ENCODE results near the gene AACS. TPM values are rescaled to one million over a fixed set of nuclear protein-coding genes. Genes with fewer than 3 reads are reported as not detected.

The AACS gene
- polyA plus RNA-seq, 2 of the 4 experiments (the other 2 are of a cell fraction): 18.6 to 20.4 TPM

DNA sequence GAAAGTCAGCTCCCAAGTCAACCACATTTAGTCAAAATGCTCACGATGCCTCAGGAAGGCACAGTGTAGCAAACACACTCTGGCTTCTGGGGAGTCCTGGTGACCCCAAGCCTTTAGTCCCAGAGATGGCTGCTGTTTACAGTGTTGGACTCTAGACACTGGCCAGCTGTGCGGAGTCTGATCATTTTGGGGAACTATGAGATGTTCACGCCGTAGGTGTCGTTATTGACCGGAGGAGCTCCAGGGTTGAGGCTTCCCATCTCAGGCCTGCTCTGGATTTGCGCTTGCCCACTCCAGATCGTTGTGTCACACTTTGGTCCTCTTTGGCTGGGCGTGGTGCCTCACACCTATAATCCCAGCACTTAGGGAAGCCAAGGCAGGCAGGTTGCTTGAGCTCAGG is 44.1 kb upstream of the AACS start:
- FAIRE-seq (no peak), ATAC-seq (no peak), DNase-seq (ENCODE audit: low read depth in 1 of 2, low spot score in 1 of 2) (no peak)
- CTCF ChIA-PET: interaction anchor here (1.5 kb wide), 1 partner anchor 23 kb away, joined by 5 read pairs; no protein-coding TSS in a partner anchor
- TF ChIP-seq, protein P1, sequence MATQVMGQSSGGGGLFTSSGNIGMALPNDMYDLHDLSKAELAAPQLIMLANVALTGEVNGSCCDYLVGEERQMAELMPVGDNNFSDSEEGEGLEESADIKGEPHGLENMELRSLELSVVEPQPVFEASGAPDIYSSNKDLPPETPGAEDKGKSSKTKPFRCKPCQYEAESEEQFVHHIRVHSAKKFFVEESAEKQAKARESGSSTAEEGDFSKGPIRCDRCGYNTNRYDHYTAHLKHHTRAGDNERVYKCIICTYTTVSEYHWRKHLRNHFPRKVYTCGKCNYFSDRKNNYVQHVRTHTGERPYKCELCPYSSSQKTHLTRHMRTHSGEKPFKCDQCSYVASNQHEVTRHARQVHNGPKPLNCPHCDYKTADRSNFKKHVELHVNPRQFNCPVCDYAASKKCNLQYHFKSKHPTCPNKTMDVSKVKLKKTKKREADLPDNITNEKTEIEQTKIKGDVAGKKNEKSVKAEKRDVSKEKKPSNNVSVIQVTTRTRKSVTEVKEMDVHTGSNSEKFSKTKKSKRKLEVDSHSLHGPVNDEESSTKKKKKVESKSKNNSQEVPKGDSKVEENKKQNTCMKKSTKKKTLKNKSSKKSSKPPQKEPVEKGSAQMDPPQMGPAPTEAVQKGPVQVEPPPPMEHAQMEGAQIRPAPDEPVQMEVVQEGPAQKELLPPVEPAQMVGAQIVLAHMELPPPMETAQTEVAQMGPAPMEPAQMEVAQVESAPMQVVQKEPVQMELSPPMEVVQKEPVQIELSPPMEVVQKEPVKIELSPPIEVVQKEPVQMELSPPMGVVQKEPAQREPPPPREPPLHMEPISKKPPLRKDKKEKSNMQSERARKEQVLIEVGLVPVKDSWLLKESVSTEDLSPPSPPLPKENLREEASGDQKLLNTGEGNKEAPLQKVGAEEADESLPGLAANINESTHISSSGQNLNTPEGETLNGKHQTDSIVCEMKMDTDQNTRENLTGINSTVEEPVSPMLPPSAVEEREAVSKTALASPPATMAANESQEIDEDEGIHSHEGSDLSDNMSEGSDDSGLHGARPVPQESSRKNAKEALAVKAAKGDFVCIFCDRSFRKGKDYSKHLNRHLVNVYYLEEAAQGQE (IDR thresholded peaks at IDR 0.05): no peak
- TF ChIP-seq HDAC2 (IDR thresholded peaks at IDR 0.05): no peak
- no peak for TF ChIP-seq ZC3H11A (IDR thresholded peaks at IDR 0.05)
- POLR2A ChIA-PET: no interaction called here
- no peak overlapping the region for H3K27ac ChIP-seq
- 0 out of 3 replicates have a peak, but pooled peaks cover 2% of the 10 kb centered on the region for H3K9me3 ChIP-seq
- no peaks in the 10 kb centered on the region for H3K4me1 ChIP-seq
- no peak overlapping the region for H3K4me3 ChIP-seq
- WGBS (ENCODE audit: missing lambda C conversion rate): 94% methylated on average over 9 of the region's 9 CpGs
- H3K4me2 ChIP-seq: no peak overlapping the region

DNA sequence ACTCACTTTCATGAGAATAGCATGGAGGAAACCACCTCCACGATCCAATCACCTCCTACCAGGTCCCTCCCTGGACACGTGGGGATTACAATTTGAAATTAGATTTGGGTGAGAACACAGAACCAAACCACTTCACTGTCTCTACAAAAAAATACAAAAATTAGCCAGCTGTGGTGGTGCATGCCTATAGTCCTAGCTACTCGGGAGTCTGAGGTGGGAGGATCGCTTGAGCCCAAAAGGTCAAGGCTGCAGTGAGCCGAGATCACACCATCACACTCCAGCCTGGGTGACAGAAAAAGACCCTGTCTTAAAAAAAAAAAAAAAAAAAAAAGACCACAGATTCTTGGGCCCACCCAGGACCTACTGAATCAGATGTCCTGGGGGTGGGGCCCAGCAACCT is 43.5 kb upstream of the AACS start:
- Histone ChIP-seq H3K4me2 (no peak overlapping the region), H3K27ac (no peak overlapping the region), H3K4me3 (no peak overlapping the region), H3K4me1 (no peaks in the 10 kb centered on the region), H3K9me3 (0 out of 3 replicates have a peak, but pooled peaks cover 2% of the 10 kb centered on the region)
- TF ChIP-seq MAFK (IDR thresholded peaks at IDR 0.05; ENCODE audit: partially characterized antibody) (no peak), JUN (IDR thresholded peaks at IDR 0.05) (no peak), ZC3H11A (IDR thresholded peaks at IDR 0.05) (no peak), CHD4 (IDR thresholded peaks at IDR 0.05; ENCODE audit: borderline replicate concordance) (no peak), EHMT2 (IDR thresholded peaks at IDR 0.05; ENCODE audit: low read depth) (no peak), HOXB13 (CRISPR knock-in tag; IDR thresholded peaks at IDR 0.05; ENCODE audit: low read depth) (no peak), ZFP36 (IDR thresholded peaks at IDR 0.05; ENCODE audit: borderline replicate concordance, partially characterized antibody) (no peak), KDM5A (IDR thresholded peaks at IDR 0.05) (no peak)
- TF ChIP-seq, protein P2, sequence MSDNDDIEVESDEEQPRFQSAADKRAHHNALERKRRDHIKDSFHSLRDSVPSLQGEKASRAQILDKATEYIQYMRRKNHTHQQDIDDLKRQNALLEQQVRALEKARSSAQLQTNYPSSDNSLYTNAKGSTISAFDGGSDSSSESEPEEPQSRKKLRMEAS (IDR thresholded peaks at IDR 0.05): no peak
- TF ChIP-seq, protein P3, sequence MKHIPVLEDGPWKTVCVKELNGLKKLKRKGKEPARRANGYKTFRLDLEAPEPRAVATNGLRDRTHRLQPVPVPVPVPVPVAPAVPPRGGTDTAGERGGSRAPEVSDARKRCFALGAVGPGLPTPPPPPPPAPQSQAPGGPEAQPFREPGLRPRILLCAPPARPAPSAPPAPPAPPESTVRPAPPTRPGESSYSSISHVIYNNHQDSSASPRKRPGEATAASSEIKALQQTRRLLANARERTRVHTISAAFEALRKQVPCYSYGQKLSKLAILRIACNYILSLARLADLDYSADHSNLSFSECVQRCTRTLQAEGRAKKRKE (CRISPR knock-in tag; IDR thresholded peaks at IDR 0.05; ENCODE audit: low read depth): no peak
- CTCF ChIA-PET: interaction anchor here (0.7 to 1.5 kb wide), 2 partner anchors 23 to 310 kb away, joined by 3 to 5 read pairs; no protein-coding TSS in a partner anchor
- POLR2A ChIA-PET: no interaction called here
- 94% methylated on average over 5 of the region's 5 CpGs for WGBS (ENCODE audit: missing lambda C conversion rate)
- FAIRE-seq (no peak), ATAC-seq (no peak), DNase-seq (ENCODE audit: low read depth in 1 of 2, low spot score in 1 of 2) (no peak)

DNA sequence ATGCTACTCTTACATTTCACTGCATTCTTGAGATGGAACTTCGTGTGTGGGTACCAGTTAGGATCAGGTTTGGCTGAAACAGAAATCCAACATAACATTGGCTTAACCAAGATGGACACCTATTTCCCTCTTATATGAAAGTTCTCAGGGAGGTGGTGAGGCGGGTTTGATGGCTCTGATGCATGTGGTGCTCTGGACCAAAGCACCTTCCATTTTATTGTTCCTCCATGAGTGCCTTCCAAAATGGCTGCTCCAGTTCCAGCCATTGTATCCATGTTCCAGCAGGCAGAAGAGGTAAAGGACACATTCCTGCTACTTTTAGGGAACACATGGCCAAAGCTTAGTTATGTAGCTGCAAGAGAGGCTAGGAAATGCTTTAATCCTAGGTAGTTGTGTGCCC is 42.2 kb upstream of the AACS start:
- FAIRE-seq (no peak), ATAC-seq (no peak), DNase-seq (ENCODE audit: low read depth in 1 of 2, low spot score in 1 of 2) (no peak)
- WGBS (ENCODE audit: missing lambda C conversion rate): 97% methylated on average over 2 of the region's 2 CpGs
- H3K27ac ChIP-seq: no peak overlapping the region
- ChIA-PET CTCF (interaction anchor here (1.5 kb wide), 1 partner anchor 14 kb away, joined by 3 read pairs; no protein-coding TSS in a partner anchor), POLR2A (no interaction called here)
- no peak overlapping the region for H3K4me2 ChIP-seq
- 0 out of 3 replicates have a peak, but pooled peaks cover 2% of the 10 kb centered on the region for H3K9me3 ChIP-seq
- TF ChIP-seq, protein P1 (IDR thresholded peaks at IDR 0.05): no peak
- TF ChIP-seq, protein P4, sequence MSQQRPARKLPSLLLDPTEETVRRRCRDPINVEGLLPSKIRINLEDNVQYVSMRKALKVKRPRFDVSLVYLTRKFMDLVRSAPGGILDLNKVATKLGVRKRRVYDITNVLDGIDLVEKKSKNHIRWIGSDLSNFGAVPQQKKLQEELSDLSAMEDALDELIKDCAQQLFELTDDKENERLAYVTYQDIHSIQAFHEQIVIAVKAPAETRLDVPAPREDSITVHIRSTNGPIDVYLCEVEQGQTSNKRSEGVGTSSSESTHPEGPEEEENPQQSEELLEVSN (IDR thresholded peaks at IDR 0.05; ENCODE audit: borderline replicate concordance, low read depth): no peak
- TF ChIP-seq TP53 (CRISPR knock-in tag; IDR thresholded peaks at IDR 0.05): no peak
- no peak for TF ChIP-seq NFE2L2 (conservative IDR thresholded peaks at IDR 0.05; ENCODE audit: low read length)
- TF ChIP-seq CHD4 (IDR thresholded peaks at IDR 0.05; ENCODE audit: borderline replicate concordance): no peak
- TF ChIP-seq ZNF302 (CRISPR knock-in tag; IDR thresholded peaks at IDR 0.05): no peak
- TF ChIP-seq KDM1A (IDR thresholded peaks at IDR 0.05; ENCODE audit: low read depth): no peak
- no peak for TF ChIP-seq GATA3 (IDR thresholded peaks at IDR 0.05; ENCODE audit: borderline replicate concordance)
- TF ChIP-seq JUNB (IDR thresholded peaks at IDR 0.05): no peak
- TF ChIP-seq RNF2 (IDR thresholded peaks at IDR 0.05; ENCODE audit: borderline replicate concordance, low read depth): no peak
- no peak for TF ChIP-seq RAD21 (conservative IDR thresholded peaks at IDR 0.05 in 1 of 2, IDR thresholded peaks at IDR 0.05 in 1 of 2)
- no peak for TF ChIP-seq RARB (CRISPR knock-in tag; IDR thresholded peaks at IDR 0.05)
- TF ChIP-seq HOXA7 (CRISPR knock-in tag; IDR thresholded peaks at IDR 0.05): no peak
- TF ChIP-seq FOSB (CRISPR knock-in tag; IDR thresholded peaks at IDR 0.05): no peak
- TF ChIP-seq CBX8 (IDR thresholded peaks at IDR 0.05): no peak
- H3K4me1 ChIP-seq: no peaks in the 10 kb centered on the region
- H3K4me3 ChIP-seq: no peak overlapping the region

Data from A549 (cell line).